Measurements from ENCODE around the gene HSD17B2.
"Not testable (repeated sequence)": the region's sequence is repeated elsewhere in the genome, so short reads cannot be mapped to it uniquely, and the experiment has no call there.

Gene HSD17B2

DNA sequence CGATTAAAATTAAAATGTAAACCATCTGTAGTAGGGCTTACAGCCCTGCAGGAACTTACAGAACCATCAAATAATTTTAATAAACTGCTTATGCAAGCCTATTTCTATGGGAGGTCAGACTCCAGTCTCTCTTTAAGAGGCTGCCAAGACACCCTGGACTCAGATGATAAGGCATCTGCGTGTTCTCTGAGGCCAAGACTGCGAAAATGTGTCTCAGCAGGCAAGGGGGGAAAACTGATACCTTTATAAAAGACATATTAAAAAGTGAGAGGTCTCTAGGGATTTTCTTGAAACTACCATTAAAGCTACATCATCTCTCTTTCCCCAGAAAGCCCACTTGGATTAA, 102.7 kb downstream of the HSD17B2 start:
- no peak for DNase-seq

DNA sequence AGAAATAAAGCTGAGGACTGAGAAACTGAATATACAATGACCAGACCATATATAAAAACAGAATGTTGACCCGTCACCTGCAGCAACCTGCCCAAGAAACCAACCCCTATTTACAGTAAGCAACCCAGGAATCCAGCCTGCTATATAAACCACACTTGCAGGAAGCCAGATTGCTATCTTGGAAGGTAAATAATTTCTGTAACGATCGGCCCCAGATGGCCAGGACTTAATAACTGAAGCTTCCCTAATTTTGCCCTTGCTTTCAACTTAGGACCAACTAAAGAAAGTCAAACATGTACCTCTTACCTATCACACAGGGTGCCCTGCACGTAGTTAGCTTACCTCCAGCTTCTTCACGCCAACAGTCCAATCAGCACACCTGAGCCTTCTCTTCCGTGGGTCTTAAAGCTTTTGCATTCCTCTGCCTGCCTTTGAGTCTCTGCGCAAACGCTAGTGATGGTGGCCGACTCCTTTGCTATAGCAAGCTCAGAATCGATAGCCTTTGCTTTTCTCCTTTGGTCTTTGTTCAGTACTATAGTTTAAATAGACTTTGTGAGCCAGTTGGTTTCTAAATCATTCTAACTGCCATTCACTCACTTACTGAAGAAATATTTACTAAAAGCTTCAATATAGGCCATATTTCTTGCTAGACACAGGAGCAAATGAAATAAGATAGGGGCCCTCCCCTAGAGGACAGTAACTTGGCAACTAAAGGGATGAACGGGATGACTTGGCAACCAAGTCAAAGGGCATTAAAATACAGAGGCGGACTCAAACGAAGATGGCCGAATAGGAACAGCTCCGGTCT, 103.6 kb downstream of the HSD17B2 start:
- DNase-seq, result no peak

DNA sequence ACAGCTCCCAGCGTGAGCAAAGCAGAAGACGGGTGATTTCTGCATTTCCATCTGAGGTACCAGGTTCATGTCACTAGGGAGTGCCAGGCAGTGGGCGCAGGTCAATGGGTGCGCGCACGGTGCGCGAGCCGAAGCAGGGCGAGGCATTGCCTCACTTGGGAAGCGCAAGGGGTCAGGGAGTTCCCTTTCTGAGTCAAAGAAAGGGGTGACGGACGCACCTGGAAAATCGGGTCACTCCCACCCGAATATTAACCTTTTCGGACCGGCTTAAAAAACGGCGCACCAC, 104.2 kb downstream of the HSD17B2 start:
- DNase-seq, result not testable (repeated sequence)

DNA sequence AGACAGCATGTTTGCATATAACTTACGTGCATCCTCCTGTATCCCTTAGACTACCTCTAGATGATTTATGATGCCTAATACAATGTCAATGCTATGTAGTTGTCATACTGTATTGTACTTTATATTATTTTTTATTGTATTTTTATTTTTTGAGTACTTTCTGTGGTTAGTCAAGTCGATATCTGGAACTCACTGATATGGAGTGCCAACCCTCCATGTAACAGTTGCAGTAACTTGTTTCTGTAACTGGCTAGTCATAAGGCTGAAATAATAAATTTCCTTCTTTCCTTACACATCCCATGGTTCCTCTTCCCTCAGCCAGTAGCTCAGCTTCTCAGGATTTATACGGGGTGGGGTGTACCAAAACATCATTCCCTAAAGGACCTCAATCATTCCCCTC, 111.5 kb downstream of the HSD17B2 start:
- no peak for DNase-seq

DNA sequence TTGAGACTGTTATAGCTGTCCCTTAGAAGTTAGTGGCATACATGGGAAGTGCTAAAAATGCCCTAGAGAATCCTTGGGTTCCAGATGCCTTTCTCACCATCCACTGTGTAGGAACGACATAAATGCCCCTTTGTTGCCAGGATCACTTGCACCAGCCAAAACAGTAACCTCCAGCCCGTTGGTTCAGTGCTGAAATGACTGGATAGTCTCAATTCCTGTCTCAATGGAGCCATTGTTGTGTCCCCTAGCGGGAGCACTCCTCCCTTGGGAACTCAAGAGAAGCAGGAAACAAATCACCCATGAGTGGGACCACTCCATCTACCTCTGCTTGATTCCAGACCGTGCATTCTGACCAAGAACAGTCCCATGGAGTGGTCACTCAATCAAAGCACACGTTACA, 111.9 kb downstream of the HSD17B2 start:
- DNase-seq, result no peak

DNA sequence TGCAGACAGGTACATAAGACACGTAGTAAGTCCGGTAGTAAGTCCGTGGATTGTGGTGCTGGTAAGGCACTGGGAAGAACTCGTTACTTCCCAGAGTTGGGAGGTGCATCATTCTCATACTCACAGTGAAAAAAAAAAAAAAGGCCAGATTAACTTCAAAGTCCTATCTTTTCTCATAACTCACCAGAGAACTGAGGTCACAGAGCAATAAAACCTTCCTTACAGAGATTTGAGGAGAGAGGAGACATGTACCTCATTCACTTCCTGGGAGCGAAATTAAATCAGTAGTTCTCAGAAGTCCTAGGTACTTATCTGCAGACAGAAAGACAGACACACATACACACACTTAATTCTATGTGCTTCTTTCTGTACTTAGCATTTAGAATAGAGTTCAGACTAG, 112.5 kb downstream of the HSD17B2 start:
- DNase-seq, result no peak

Measured in activated naive CD4-positive, alpha-beta T cell treated with Interleukin-2 at 50 U/mL for 16 hours (primary cell).